GM23248 (cell line): ENCODE results near the gene TTC23. TPM values are rescaled to one million over a fixed set of nuclear protein-coding genes. Genes with fewer than 3 reads are reported as not detected.

Source experiments
- DNase-seq: peaks from one replicate; pipeline ENCODE4 v3.0.0-alpha.2; 2015
- H2AFZ ChIP-seq: fragments of 200-600 bp; sonication (generic); 2 replicates; pipeline ENCODE4 v1.6.1; 2016; ENCODE audit warnings: antibody characterized with exemption
- H3F3A ChIP-seq: fragments of 200-600 bp; sonication (generic); 2 replicates; pipeline ENCODE4 v1.6.1; 2016; ENCODE audit warnings: mild to moderate bottlenecking, antibody characterized with exemption, mixed run types; ENCODE audit not compliant: insufficient read depth
- H3K27ac ChIP-seq: fragments of 200-600 bp; sonication (generic); 2 replicates; pipeline ENCODE4 v1.5.1; 2016; ENCODE audit warnings: mild to moderate bottlenecking
- H3K27me3 ChIP-seq: fragments of 200-600 bp; sonication (generic); replicated peaks from 2 replicates; pipeline ENCODE4 v1.6.1; 2016; ENCODE audit warnings: mild to moderate bottlenecking; ENCODE audit not compliant: insufficient read depth
- H3K36me3 ChIP-seq: fragments of 200-600 bp; sonication (generic); 2 replicates; pipeline ENCODE4 v1.6.1; 2016; ENCODE audit warnings: low read depth, mild to moderate bottlenecking
- H3K4me1 ChIP-seq: fragments of 200-600 bp; sonication (generic); 2 replicates; pipeline ENCODE4 v1.6.1; 2016; ENCODE audit warnings: mild to moderate bottlenecking; ENCODE audit not compliant: insufficient read depth
- H3K4me2 ChIP-seq: fragments of 200-600 bp; sonication (generic); one replicate; pipeline ENCODE4 v1.6.1; 2016; ENCODE audit warnings: mild to moderate bottlenecking; ENCODE audit not compliant: unreplicated experiment
- H3K4me3 ChIP-seq: fragments of 200-600 bp; sonication (generic); 2 replicates; pipeline ENCODE4 v1.5.1; 2016; ENCODE audit warnings: mild to moderate bottlenecking
- H3K79me2 ChIP-seq: fragments of 200-600 bp; sonication (generic); 2 replicates; pipeline ENCODE4 v1.6.1; 2016; ENCODE audit warnings: mild to moderate bottlenecking; ENCODE audit not compliant: insufficient read depth
- H3K9ac ChIP-seq: fragments of 200-600 bp; sonication (generic); 2 replicates; pipeline ENCODE4 v1.6.1; 2016; ENCODE audit warnings: mild to moderate bottlenecking
- H3K9me2 ChIP-seq: fragments of 200-600 bp; sonication (generic); 2 replicates; pipeline ENCODE4 v1.6.1; 2016; ENCODE audit warnings: mixed run types, mild to moderate bottlenecking, moderate library complexity; ENCODE audit not compliant: insufficient read depth
- H3K9me3 ChIP-seq: fragments of 200-600 bp; sonication (generic); one replicate; pipeline ENCODE4 v1.6.1; 2017; ENCODE audit warnings: low read depth
- H4K20me1 ChIP-seq: fragments of 200-600 bp; sonication (generic); 2 replicates; pipeline ENCODE4 v1.6.0; 2016; ENCODE audit not compliant: insufficient read depth
- EZH2 ChIP-seq: fragments of 200-600 bp; sonication (generic); IDR thresholded peaks from 2 replicates; pipeline ENCODE4 v1.6.1; 2018; ENCODE audit warnings: antibody characterized with exemption, mild to moderate bottlenecking; ENCODE audit not compliant: insufficient read depth, poor library complexity, severe bottlenecking
- EZH2phosphoT487 ChIP-seq: fragments of 200-600 bp; sonication (generic); IDR thresholded peaks from 2 replicates; pipeline ENCODE4 v1.6.1; 2018; ENCODE audit warnings: antibody characterized with exemption, moderate library complexity, mild to moderate bottlenecking, low read depth; ENCODE audit not compliant: insufficient read depth
- WGBS, 2 experiments: methylation state at CpG; one replicate each; pipeline ENCODE4 v1.1.6; 2015 to 2017; ENCODE audit warnings: low lambda C conversion rate in 2 of 2, low coverage in 1 of 2; ENCODE audit errors: missing lambda C conversion rate in 2 of 2; 5-methylcytosine and 5-hydroxymethylcytosine counted together
- in situ Hi-C: fragments of 300-500 bp; cut with MboI; formaldehyde crosslinking; loops from 2 replicates; pipeline ENCODE4 v1.15.0; 2020
- polyA plus RNA-seq: library from polyadenylated mRNA; unstranded; fragments of >200 nt; fragmentation: Nextera tagmentation; extraction: Ambion mirVana; gene quantifications from 2 replicates; pipeline ENCODE4 v1.2.1, GENCODE V29; 2016
- total RNA-seq: library from RNA; depleted of rRNA; stranded (reverse); fragments of >200 nt; shearing (Covaris generic); gene quantifications from 2 replicates; pipeline ENCODE4 v1.2.3, GENCODE V29; 2014

The TTC23 gene
- total and polyA plus RNA-seq, 2 experiments from 2014 or later: 10.8 to 18.6 TPM

DNA sequence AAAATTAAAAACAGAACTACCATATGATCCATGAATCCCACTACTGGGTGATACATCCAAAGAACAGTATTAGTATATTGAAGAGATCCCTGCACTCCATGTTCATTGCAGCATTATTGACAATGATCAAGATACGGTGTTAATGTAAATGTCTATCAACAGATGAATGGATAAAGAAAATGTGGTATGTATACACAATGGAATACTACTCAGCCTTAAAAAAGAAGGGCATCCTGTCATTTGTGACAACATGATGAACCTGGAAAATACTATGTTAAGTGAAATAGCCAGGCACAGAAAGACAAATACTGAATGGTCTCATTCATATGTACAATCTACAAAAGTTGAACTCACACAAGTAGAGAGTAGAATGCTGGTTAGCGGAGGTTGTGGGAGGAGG lies 16.6 kb downstream of the TTC23 start:
- Histone ChIP-seq H3K9ac (no peak overlapping the region), H3K79me2 (peaks cover 24% of the 10 kb centered on the region; the same call in 1 of the 2 replicates), H3K4me2 (no peak overlapping the region), H3F3A (no peaks in the 10 kb centered on the region), H4K20me1 (no peaks in the 10 kb centered on the region), H2AFZ (no peak overlapping the region), H3K9me2 (no peaks in the 10 kb centered on the region), H3K4me3 (no peak overlapping the region), H3K9me3 (no peaks in the 10 kb centered on the region), H3K36me3 (peaks cover 12% of the 10 kb centered on the region), H3K27me3 (no peaks in the 10 kb centered on the region), H3K27ac (no peak overlapping the region), H3K4me1 (no peaks in the 10 kb centered on the region)
- TF ChIP-seq EZH2 (no peak), EZH2phosphoT487 (no peak)
- no peak for DNase-seq
- WGBS, 2 experiments: 94 to 98% methylated on average over 2 of the region's 2 CpGs
- in situ Hi-C loops: no loop called here

DNA sequence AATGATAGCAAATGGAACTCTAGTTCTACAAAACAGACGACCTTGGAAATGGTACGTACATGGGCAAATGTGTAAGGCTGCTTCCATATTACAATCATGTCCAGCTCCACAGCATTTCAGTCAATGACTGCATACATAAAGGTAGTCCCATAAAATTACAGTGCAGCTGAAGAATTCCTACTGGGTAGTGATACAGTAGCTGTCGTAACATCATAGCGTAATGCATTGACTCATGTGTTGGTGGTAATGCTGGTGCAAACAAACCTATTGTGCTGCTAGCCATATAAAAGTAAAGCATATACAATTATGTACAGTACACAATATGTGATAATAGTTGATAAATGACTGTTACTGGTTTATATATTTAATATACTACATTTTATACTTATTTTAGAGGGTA lies 18.5 kb downstream of the TTC23 start:
- Histone ChIP-seq H3K27me3 (no peaks in the 10 kb centered on the region), H3K9me3 (no peaks in the 10 kb centered on the region), H3K27ac (no peak overlapping the region), H4K20me1 (no peaks in the 10 kb centered on the region), H3K9me2 (no peaks in the 10 kb centered on the region), H3K4me1 (no peaks in the 10 kb centered on the region), H3K36me3 (peaks cover 16% of the 10 kb centered on the region), H3K4me3 (no peak overlapping the region), H3K9ac (no peak overlapping the region), H2AFZ (no peak overlapping the region), H3K79me2 (peaks cover 23% of the 10 kb centered on the region; the same call in 1 of the 2 replicates), H3F3A (no peaks in the 10 kb centered on the region), H3K4me2 (no peak overlapping the region)
- 96 to 97% methylated on average over 4 of the region's 4 CpGs for WGBS, 2 experiments
- in situ Hi-C loops: no loop called here
- no peak for DNase-seq
- no peak for TF ChIP-seq EZH2
- TF ChIP-seq EZH2phosphoT487: no peak

DNA sequence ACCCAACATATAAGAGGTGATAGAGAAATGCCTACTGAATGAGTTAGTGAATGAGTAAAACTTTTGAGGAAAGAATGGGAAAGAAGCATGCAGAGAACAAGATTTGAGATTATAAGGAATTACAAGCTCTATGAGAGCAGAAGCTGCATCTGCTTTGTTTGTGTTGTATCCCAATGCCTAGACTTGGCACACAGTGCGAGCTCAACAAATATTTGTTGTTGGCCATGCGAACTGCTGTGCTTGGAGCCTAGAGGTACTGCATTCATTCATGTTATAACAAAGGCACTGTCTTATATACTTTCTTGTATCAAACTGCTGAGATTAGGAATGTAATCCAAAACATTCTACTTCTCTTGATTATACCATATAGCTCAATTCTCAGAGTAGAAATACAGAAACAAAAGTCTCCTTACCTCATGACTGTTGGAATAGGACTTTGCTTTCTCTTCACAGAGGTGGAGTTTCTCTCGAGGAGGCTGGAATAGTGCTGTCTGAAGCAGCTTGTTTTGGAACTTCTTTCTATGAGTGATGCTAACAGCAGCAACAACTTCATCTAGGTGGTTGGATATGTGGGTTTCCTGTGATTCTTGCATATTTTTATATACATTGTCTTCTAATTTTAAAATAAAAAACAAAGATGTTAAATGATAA lies 21.1 kb downstream of the TTC23 start:
- H3K9me2 ChIP-seq: no peaks in the 10 kb centered on the region
- peaks cover 17% of the 10 kb centered on the region; the same call in 1 of the 2 replicates for H3K79me2 ChIP-seq
- peaks cover 19% of the 10 kb centered on the region for H3K36me3 ChIP-seq
- 82 to 84% methylated on average over 3 of the region's 3 CpGs for WGBS, 2 experiments
- H3K4me3 ChIP-seq: no peak overlapping the region
- in situ Hi-C loops: no loop called here
- no peak overlapping the region for H3K27ac ChIP-seq
- DNase-seq: no peak
- no peaks in the 10 kb centered on the region for H3K27me3 ChIP-seq
- no peak overlapping the region for H2AFZ ChIP-seq
- H3K9ac ChIP-seq: no peak overlapping the region
- H3F3A ChIP-seq: no peaks in the 10 kb centered on the region
- H3K9me3 ChIP-seq: no peaks in the 10 kb centered on the region
- H3K4me1 ChIP-seq: no peaks in the 10 kb centered on the region
- TF ChIP-seq EZH2: no peak
- no peak for TF ChIP-seq EZH2phosphoT487
- H4K20me1 ChIP-seq: no peaks in the 10 kb centered on the region
- no peak overlapping the region for H3K4me2 ChIP-seq

DNA sequence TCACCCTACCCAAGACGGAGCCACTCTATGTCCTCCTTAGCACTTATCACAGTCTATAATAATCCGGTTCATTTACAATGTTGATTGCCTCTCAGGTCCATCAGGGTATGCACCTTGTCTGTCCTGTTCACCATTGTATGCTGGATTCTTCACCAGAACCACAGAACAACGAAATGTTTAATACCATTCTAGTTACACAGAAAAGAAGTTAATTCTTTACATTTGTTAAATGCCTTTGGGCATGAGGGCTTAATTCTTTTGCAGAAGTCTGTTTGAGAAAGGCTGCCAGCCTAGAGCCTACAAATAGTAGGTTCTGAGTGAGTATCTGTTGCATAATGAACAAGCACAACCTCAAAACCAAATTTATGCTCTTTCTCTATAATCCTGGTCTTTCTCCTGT lies 22.6 kb downstream of the TTC23 start:
- in situ Hi-C loops: no loop called here
- Histone ChIP-seq H3K4me3 (no peak overlapping the region), H3F3A (no peaks in the 10 kb centered on the region), H3K9ac (no peak overlapping the region), H3K36me3 (peaks cover 15% of the 10 kb centered on the region), H3K27me3 (no peaks in the 10 kb centered on the region), H3K9me3 (no peaks in the 10 kb centered on the region), H4K20me1 (no peaks in the 10 kb centered on the region), H3K27ac (no peak overlapping the region), H3K9me2 (no peaks in the 10 kb centered on the region), H3K4me2 (no peak overlapping the region), H3K79me2 (peaks cover 17% of the 10 kb centered on the region; the same call in 1 of the 2 replicates), H3K4me1 (no peaks in the 10 kb centered on the region), H2AFZ (no peak overlapping the region)
- 34 to 37% methylated on average over 3 of the region's 3 CpGs for WGBS, 2 experiments
- TF ChIP-seq EZH2: no peak
- TF ChIP-seq EZH2phosphoT487: no peak
- no peak for DNase-seq
